Loucy (cell line): ENCODE measurements around the gene ARL4D.

Experiments used
- EZH2phosphoT487 ChIP-seq: fragments of 200-600 bp; IDR thresholded peaks from 2 replicates; pipeline ENCODE4 v1.6.1; 2018; ENCODE audit warnings: antibody characterized with exemption, mild to moderate bottlenecking, moderate library complexity, borderline replicate concordance
- TF ChIP-seq, protein P1 (sequence below): fragments of 200-600 bp; sonication (generic); conservative IDR thresholded peaks from 2 replicates; pipeline ENCODE4 v1.5.1; 2014; ENCODE audit warnings: mild to moderate bottlenecking, antibody characterized with exemption, low read length

DNA sequence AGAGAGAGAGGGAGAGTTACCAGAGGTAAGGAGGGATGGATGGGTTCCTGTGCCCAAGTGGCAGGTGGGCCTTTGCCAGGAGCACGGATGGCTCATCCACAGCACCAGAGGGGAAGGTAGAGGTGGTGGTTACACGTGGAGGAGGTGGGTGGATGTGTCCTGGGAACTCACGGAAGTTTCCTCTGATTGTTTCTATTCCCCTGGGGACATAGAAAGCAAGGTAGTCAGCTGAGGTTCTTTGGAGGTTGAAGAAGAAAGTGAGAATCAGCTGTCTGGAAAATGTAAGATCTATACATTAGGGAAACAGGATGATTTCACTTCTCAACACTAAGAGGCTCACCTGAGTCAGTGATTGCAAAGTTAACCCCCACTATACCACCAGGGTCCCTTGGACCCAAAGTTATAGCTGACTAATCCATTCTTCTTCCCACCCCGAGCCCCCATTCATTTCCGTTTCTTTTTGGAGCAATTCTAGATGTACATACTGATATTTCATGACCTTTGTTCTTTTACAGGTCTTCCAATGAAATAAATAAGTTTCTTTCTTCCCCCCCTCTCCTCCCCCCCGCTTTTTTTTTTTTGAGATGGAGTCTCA lies 27.5 kb upstream of the ARL4D start:
- TF ChIP-seq, protein P1, sequence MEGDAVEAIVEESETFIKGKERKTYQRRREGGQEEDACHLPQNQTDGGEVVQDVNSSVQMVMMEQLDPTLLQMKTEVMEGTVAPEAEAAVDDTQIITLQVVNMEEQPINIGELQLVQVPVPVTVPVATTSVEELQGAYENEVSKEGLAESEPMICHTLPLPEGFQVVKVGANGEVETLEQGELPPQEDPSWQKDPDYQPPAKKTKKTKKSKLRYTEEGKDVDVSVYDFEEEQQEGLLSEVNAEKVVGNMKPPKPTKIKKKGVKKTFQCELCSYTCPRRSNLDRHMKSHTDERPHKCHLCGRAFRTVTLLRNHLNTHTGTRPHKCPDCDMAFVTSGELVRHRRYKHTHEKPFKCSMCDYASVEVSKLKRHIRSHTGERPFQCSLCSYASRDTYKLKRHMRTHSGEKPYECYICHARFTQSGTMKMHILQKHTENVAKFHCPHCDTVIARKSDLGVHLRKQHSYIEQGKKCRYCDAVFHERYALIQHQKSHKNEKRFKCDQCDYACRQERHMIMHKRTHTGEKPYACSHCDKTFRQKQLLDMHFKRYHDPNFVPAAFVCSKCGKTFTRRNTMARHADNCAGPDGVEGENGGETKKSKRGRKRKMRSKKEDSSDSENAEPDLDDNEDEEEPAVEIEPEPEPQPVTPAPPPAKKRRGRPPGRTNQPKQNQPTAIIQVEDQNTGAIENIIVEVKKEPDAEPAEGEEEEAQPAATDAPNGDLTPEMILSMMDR: no peak
- no peak for TF ChIP-seq EZH2phosphoT487
